ENCODE measurements around the gene AKT2. TPM values are rescaled to one million over a fixed set of nuclear protein-coding genes. Genes with fewer than 3 reads are reported as not detected.
"Not testable (repeated sequence)": the region's sequence is repeated elsewhere in the genome, so short reads cannot be mapped to it uniquely, and the experiment has no call there.

Gene AKT2
- total RNA-seq, 1 donor from 2014 or later: 99.9 TPM

- no peak for TF ChIP-seq CTCF (IDR thresholded peaks at IDR 0.05)
- Mint-ChIP-seq H3K4me3 (ENCODE audit: unreplicated experiment) (no peak overlapping the region), H3K27ac (ENCODE audit: unreplicated experiment) (no peak overlapping the region), H3K4me1 (ENCODE audit: low read depth) (peaks cover 21% of the 10 kb centered on the region), H3K9me3 (ENCODE audit: low read depth) (peaks cover 3% of the 10 kb centered on the region), H3K36me3 (ENCODE audit: low read depth) (no peaks in the 10 kb centered on the region), H3K27me3 (ENCODE audit: low read depth) (peaks cover 12% of the 10 kb centered on the region)
- no peak for DNase-seq (ENCODE audit: low spot score)
These were observed 60.6 kb downstream of the AKT2 start for GRCh38 chr19:40224342-40225150.

- peaks cover 3% of the 10 kb centered on the region for H3K9me3 Mint-ChIP-seq (ENCODE audit: low read depth)
- DNase-seq (ENCODE audit: low spot score): no peak
- peaks cover 14% of the 10 kb centered on the region for H3K27me3 Mint-ChIP-seq (ENCODE audit: low read depth)
- no peak overlapping the region for H3K27ac Mint-ChIP-seq (ENCODE audit: unreplicated experiment)
- TF ChIP-seq CTCF (IDR thresholded peaks at IDR 0.05): no peak
- no peak overlapping the region for H3K4me3 Mint-ChIP-seq (ENCODE audit: unreplicated experiment)
- peaks cover 18% of the 10 kb centered on the region for H3K4me1 Mint-ChIP-seq (ENCODE audit: low read depth)
- H3K36me3 Mint-ChIP-seq (ENCODE audit: low read depth): no peaks in the 10 kb centered on the region
These were observed 61.9 kb downstream of the AKT2 start for GRCh38 chr19:40223135-40223822.

- H3K27me3 Mint-ChIP-seq (ENCODE audit: low read depth): peaks cover 14% of the 10 kb centered on the region
- peaks cover 3% of the 10 kb centered on the region for H3K9me3 Mint-ChIP-seq (ENCODE audit: low read depth)
- H3K36me3 Mint-ChIP-seq (ENCODE audit: low read depth): no peaks in the 10 kb centered on the region
- DNase-seq (ENCODE audit: low spot score): no peak
- no peak overlapping the region for H3K4me3 Mint-ChIP-seq (ENCODE audit: unreplicated experiment)
- TF ChIP-seq CTCF (IDR thresholded peaks at IDR 0.05): peak; percentile 92
- no peak overlapping the region for H3K27ac Mint-ChIP-seq (ENCODE audit: unreplicated experiment)
- H3K4me1 Mint-ChIP-seq (ENCODE audit: low read depth): peaks cover 18% of the 10 kb centered on the region
These were observed 63.1 kb downstream of the AKT2 start for GRCh38 chr19:40221858-40222619.

GRCh38 chr19:40220674-40221073 lies 64.5 kb downstream of the AKT2 start:
- Mint-ChIP-seq H3K36me3 (ENCODE audit: low read depth) (no peaks in the 10 kb centered on the region), H3K4me3 (ENCODE audit: unreplicated experiment) (no peak overlapping the region), H3K4me1 (ENCODE audit: low read depth) (peaks cover 17% of the 10 kb centered on the region), H3K9me3 (ENCODE audit: low read depth) (peaks cover 3% of the 10 kb centered on the region), H3K27ac (ENCODE audit: unreplicated experiment) (no peak overlapping the region), H3K27me3 (ENCODE audit: low read depth) (peaks cover 21% of the 10 kb centered on the region)
- no peak for DNase-seq (ENCODE audit: low spot score)
- TF ChIP-seq CTCF (IDR thresholded peaks at IDR 0.05): no peak

GRCh38 chr19:40219721-40220276 lies 65.3 kb downstream of the AKT2 start:
- H3K27me3 Mint-ChIP-seq (ENCODE audit: low read depth): peaks cover 18% of the 10 kb centered on the region
- H3K4me3 Mint-ChIP-seq (ENCODE audit: unreplicated experiment): peak overlapping the region; percentile 67
- H3K9me3 Mint-ChIP-seq (ENCODE audit: low read depth): peaks cover 3% of the 10 kb centered on the region
- no peaks in the 10 kb centered on the region for H3K36me3 Mint-ChIP-seq (ENCODE audit: low read depth)
- DNase-seq (ENCODE audit: low spot score): no peak
- H3K27ac Mint-ChIP-seq (ENCODE audit: unreplicated experiment): peak overlapping the region; percentile 52
- peaks cover 17% of the 10 kb centered on the region for H3K4me1 Mint-ChIP-seq (ENCODE audit: low read depth)
- TF ChIP-seq CTCF (IDR thresholded peaks at IDR 0.05): no peak

GRCh38 chr19:40219029-40219428 lies 66.1 kb downstream of the AKT2 start:
- H3K27me3 Mint-ChIP-seq (ENCODE audit: low read depth): peaks cover 19% of the 10 kb centered on the region
- peak overlapping the region; percentile 38 for H3K4me3 Mint-ChIP-seq (ENCODE audit: unreplicated experiment)
- not testable (repeated sequence) for H3K27ac Mint-ChIP-seq (ENCODE audit: unreplicated experiment)

More at GRCh38 chr19:40219029-40219428, 66.1 kb downstream of the AKT2 start:
- DNase-seq (ENCODE audit: low spot score); H3K9me3 Mint-ChIP-seq (ENCODE audit: low read depth); H3K36me3 Mint-ChIP-seq (ENCODE audit: low read depth): not testable (repeated sequence)
- peaks cover 17% of the 10 kb centered on the region for H3K4me1 Mint-ChIP-seq (ENCODE audit: low read depth)

Measured in chondrocyte (in vitro differentiated cells).